Measurements from ENCODE around the gene MBIP.

GRCh38 chr14:36271939-36272907, 48.2 kb downstream of the MBIP start:
- TF ChIP-seq PATZ1 (CRISPR knock-in tag; IDR thresholded peaks at IDR 0.05; ENCODE audit: borderline replicate concordance) (no peak), POU6F1 (CRISPR knock-in tag; IDR thresholded peaks at IDR 0.05; ENCODE audit: borderline replicate concordance, low read depth) (no peak), PPARA (CRISPR knock-in tag; IDR thresholded peaks at IDR 0.05; ENCODE audit: borderline replicate concordance) (no peak), TCF4 (CRISPR knock-in tag; IDR thresholded peaks at IDR 0.05; ENCODE audit: borderline replicate concordance) (no peak), ZFP3 (CRISPR knock-in tag; IDR thresholded peaks at IDR 0.05) (no peak), GLIS3 (CRISPR knock-in tag; IDR thresholded peaks at IDR 0.05) (no peak), ZFP30 (CRISPR knock-in tag; IDR thresholded peaks at IDR 0.05) (no peak)
